Lower leg skin (tissue), 3 donors: ENCODE data around the gene ADAMTS19.

ENCODE experiments used
- CTCF ChIP-seq, 3 donors: fragments of 450-650 bp; IDR thresholded peaks; one replicate each; pipeline ENCODE4 v1.5.1; 2016; ENCODE audit warnings: antibody characterized with exemption in 3 of 3, mild to moderate bottlenecking in 3 of 3, moderate library complexity in 2 of 3
- POLR2A ChIP-seq, 2 donors: fragments of 450-650 bp; IDR thresholded peaks; one replicate each; pipeline ENCODE4 v1.6.1; 2016 to 2017; ENCODE audit warnings: antibody characterized with exemption in 2 of 2, mild to moderate bottlenecking in 1 of 2, moderate library complexity in 1 of 2

DNA sequence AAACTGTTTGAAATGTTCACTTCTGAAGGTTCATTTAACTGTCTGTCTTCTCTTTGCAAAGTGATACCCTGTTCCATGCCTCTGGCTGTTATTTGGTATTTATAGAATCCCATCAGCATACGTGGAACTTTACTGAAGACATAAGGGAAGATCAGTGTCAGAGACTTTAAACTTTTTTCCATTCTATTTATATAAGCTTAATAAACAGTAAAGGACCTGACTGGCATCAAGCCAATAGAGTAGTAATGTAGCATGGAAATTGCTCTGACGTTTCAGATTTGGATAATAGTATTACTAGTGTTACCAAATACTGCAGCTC lies 192.9 kb downstream of the ADAMTS19 start:
- TF ChIP-seq CTCF (IDR thresholded peaks at IDR 0.05): no peak
- TF ChIP-seq POLR2A (IDR thresholded peaks at IDR 0.05): no peak
